Gastroesophageal sphincter (tissue), 3 donors: ENCODE measurements around the gene PPM1M.

Experiments
- CTCF ChIP-seq, 4 experiments: fragments of 200-600 bp in 2 of 4; fragments of 450-650 bp in 2 of 4; sonication (generic) in 1 of 4; IDR thresholded peaks; one replicate each; pipeline ENCODE4 v1.5.1; 2017 to 2019; ENCODE audit warnings: antibody characterized with exemption in 4 of 4, mild to moderate bottlenecking in 2 of 4, moderate library complexity in 2 of 4
- EP300 ChIP-seq: sonication (generic); formaldehyde crosslinking; IDR thresholded peaks from one replicate; pipeline ENCODE4 v1.6.1; 2017; ENCODE audit warnings: antibody characterized with exemption, mild to moderate bottlenecking
- POLR2A ChIP-seq, 2 donors: fragments of 450-650 bp; IDR thresholded peaks; one replicate each; pipeline ENCODE4 v1.6.1; 2017; ENCODE audit warnings: antibody characterized with exemption in 2 of 2, mild to moderate bottlenecking in 2 of 2, moderate library complexity in 1 of 2

GRCh38 chr3:52281981-52282801 is 36.6 kb downstream of the PPM1M start:
- no peak for TF ChIP-seq CTCF (IDR thresholded peaks at IDR 0.05)
- TF ChIP-seq POLR2A (IDR thresholded peaks at IDR 0.05) = no peak
- no peak for TF ChIP-seq EP300
